ENCODE measurements around the gene ORC6.

DNA sequence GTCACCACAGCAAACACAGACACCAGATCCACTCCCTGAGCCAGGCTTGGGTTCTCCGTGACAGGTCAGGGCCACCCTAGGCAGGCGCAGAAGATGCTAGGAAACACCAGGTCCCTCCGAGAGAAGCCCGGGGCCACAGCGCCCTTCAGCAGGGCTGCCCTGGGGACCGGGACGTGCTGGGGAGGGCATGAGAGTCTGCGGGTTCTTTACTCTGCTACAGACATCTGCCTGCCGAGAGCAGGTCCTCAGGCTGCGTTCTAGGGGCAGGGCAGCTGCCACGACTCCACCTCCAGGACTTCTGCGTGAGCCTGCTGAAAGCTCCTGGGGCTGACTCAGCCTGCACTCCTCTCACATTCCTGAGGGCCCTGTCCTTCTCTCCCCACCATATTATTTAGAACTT, 47.2 kb downstream of the ORC6 start:
- no peak for TF ChIP-seq EZH2 (IDR thresholded peaks at IDR 0.05; ENCODE audit: borderline replicate concordance, low read depth, low read length, poor library complexity, severe bottlenecking)
- TF ChIP-seq, protein P1, sequence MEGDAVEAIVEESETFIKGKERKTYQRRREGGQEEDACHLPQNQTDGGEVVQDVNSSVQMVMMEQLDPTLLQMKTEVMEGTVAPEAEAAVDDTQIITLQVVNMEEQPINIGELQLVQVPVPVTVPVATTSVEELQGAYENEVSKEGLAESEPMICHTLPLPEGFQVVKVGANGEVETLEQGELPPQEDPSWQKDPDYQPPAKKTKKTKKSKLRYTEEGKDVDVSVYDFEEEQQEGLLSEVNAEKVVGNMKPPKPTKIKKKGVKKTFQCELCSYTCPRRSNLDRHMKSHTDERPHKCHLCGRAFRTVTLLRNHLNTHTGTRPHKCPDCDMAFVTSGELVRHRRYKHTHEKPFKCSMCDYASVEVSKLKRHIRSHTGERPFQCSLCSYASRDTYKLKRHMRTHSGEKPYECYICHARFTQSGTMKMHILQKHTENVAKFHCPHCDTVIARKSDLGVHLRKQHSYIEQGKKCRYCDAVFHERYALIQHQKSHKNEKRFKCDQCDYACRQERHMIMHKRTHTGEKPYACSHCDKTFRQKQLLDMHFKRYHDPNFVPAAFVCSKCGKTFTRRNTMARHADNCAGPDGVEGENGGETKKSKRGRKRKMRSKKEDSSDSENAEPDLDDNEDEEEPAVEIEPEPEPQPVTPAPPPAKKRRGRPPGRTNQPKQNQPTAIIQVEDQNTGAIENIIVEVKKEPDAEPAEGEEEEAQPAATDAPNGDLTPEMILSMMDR (conservative IDR thresholded peaks at IDR 0.05; ENCODE audit: low read depth, low read length): no peak

All from A673 (cell line).